Vagina (tissue), 2 donors: ENCODE results near the gene FSTL5.

Source experiments
- POLR2A ChIP-seq, 2 donors: fragments of 450-650 bp; IDR thresholded peaks; one replicate each; pipeline ENCODE4 v1.6.1; 2017; ENCODE audit warnings: antibody characterized with exemption in 2 of 2, mild to moderate bottlenecking in 2 of 2, moderate library complexity in 2 of 2
- TF ChIP-seq, protein P1 (sequence below), 3 experiments: fragments of 450-650 bp in 2 of 3; fragments of 200-600 bp in 1 of 3; sonication (generic) in 1 of 3; IDR thresholded peaks; one replicate each; pipeline ENCODE4 v1.5.1; 2017 to 2019; ENCODE audit warnings: antibody characterized with exemption in 3 of 3, mild to moderate bottlenecking in 2 of 3, moderate library complexity in 2 of 3

DNA sequence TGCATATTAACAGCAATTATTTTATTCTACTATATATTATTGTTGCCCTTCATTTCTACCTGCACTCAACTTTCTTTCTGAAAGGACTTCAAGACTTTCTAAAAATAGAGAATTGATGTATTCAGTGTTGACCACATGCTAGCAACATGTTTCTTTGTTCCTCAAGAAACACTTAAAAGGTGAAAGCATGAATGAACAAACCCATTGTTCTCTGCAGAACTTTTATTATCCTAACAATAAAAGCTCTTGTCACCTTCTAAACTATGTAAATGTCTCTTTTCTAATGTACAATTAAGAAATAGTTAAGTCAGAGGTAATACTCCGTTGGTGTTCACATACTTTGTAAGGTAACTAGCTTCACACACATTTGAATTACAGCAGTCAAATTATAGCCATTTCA lies 638.7 kb downstream of the FSTL5 start:
- no peak for TF ChIP-seq POLR2A (IDR thresholded peaks at IDR 0.05)
- TF ChIP-seq, protein P1, sequence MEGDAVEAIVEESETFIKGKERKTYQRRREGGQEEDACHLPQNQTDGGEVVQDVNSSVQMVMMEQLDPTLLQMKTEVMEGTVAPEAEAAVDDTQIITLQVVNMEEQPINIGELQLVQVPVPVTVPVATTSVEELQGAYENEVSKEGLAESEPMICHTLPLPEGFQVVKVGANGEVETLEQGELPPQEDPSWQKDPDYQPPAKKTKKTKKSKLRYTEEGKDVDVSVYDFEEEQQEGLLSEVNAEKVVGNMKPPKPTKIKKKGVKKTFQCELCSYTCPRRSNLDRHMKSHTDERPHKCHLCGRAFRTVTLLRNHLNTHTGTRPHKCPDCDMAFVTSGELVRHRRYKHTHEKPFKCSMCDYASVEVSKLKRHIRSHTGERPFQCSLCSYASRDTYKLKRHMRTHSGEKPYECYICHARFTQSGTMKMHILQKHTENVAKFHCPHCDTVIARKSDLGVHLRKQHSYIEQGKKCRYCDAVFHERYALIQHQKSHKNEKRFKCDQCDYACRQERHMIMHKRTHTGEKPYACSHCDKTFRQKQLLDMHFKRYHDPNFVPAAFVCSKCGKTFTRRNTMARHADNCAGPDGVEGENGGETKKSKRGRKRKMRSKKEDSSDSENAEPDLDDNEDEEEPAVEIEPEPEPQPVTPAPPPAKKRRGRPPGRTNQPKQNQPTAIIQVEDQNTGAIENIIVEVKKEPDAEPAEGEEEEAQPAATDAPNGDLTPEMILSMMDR (IDR thresholded peaks at IDR 0.05): no peak
